Left lung (tissue), 10 donors: ENCODE data around the gene ZNF329. TPM values are rescaled to one million over a fixed set of nuclear protein-coding genes. Genes with fewer than 3 reads are reported as not detected.

ENCODE experiments used
- ATAC-seq: fragments of 200-7000 bp; cut with Tn5 transposase; one replicate; pipeline ENCODE4 v1.9.1; 2020; ENCODE audit warnings: moderate library complexity
- DNase-seq, 4 donors: peaks; one replicate each; pipeline ENCODE4 v3.0.0-alpha.2; 2013 to 2020
- H3K27ac ChIP-seq, 2 donors: fragments of 200-600 bp; sonication (generic) in 1 of 2; one replicate each; pipeline versions ENCODE4 v1.5.0 to v1.8.0; 2020 to 2021
- H3K27me3 ChIP-seq, 2 donors: fragments of 200-600 bp; sonication (generic) in 1 of 2; one replicate each; pipeline versions ENCODE4 v1.5.0 to v1.8.0; 2020 to 2021
- H3K36me3 ChIP-seq, 2 donors: fragments of 200-600 bp; sonication (generic) in 1 of 2; one replicate each; pipeline versions ENCODE4 v1.5.0 to v1.8.0; 2020 to 2021
- H3K4me1 ChIP-seq, 2 donors: fragments of 200-600 bp; one replicate each; pipeline ENCODE4 v1.8.0; 2021
- H3K4me3 ChIP-seq, 2 donors: fragments of 200-600 bp; sonication (generic) in 1 of 2; one replicate each; pipeline versions ENCODE4 v1.5.0 to v1.8.0; 2020 to 2021; ENCODE audit warnings: mild to moderate bottlenecking in 1 of 2
- H3K9me3 ChIP-seq, 2 donors: fragments of 200-600 bp; sonication (generic) in 1 of 2; one replicate each; pipeline versions ENCODE4 v1.5.0 to v1.8.0; 2020 to 2021
- intact Hi-C, 2 donors: fragments of 100-400 bp; cut with DNase I; formaldehyde crosslinking; loops; one replicate each; pipeline versions ENCODE4 v1.11.2 to v1.14.2; 2022
- polyA plus RNA-seq, 6 donors: library from polyadenylated mRNA; unstranded; fragments of 120-200 nt; gene quantifications; one replicate each; pipeline ENCODE4 v1.2.1, GENCODE V29; 2013; ENCODE audit not compliant: insufficient read length in 6 of 6
- total RNA-seq, 2 donors: library from RNA; stranded (reverse); fragmentation: NEBNext Ultra II Directional; extraction: Animal tissue kit (Norgen Biotek cat#: 25700); gene quantifications; one replicate each; pipeline ENCODE4 v1.2.1, GENCODE V29; 2021
- TF ChIP-seq, protein P1 (sequence below), 2 donors: fragments of 200-600 bp; sonication (generic) in 1 of 2; IDR thresholded peaks; one replicate each; pipeline versions ENCODE4 v1.5.0 to v1.8.0; 2021; ENCODE audit warnings: antibody characterized with exemption in 2 of 2
- donor health status: DM: no; HTN: yes; CAD: no.
- donor health status: DM: no; HTN: no; CAD: no.

Gene ZNF329
- total and polyA plus RNA-seq, 8 donors = 7.9 to 22.9 (median 20.6) TPM

DNA sequence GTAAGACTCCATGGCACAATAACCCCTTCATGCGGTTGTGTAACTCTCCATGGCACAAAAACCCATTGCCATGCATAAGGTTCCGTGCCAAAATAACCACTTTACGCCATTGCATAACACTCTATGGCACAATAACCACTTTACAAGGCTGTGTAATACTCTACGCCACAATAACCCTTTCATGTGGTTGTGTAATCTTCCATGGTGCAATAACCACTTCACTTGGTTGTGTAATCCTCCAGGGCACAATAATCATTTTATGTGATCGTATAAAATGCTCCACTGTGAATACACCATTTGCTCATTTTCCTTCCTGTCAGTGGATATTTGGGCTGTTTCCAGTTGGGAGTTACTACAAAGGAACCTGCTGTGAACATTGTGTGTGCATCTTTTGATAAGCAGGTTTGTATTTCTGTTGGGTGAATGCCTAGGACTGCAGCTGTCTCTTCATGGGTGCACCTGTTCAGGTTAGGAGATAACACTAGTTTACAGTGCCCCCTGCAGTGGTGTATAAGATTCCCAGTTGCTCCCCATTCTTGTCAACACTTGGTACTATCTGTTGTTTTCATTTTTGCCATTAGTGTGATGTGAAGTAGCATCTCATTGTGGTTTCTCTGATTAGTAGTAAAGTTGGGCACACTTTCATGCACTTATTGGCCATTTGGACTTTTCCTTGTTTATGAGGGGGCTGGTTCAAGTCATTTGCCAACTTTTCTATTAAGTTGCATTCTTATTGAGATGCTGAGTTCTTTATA is 31.4 kb downstream of the ZNF329 start:
- Histone ChIP-seq H3K36me3 (no peaks in the 10 kb centered on the region), H3K9me3 (peaks cover 0 to 100% of the 10 kb centered on the region in 2 donors), H3K27me3 (peaks cover 0 to 15% of the 10 kb centered on the region in 2 donors), H3K27ac (no peak overlapping the region), H3K4me3 (no peak overlapping the region), H3K4me1 (no peaks in the 10 kb centered on the region)
- DNase-seq = no peak
- TF ChIP-seq, protein P1, sequence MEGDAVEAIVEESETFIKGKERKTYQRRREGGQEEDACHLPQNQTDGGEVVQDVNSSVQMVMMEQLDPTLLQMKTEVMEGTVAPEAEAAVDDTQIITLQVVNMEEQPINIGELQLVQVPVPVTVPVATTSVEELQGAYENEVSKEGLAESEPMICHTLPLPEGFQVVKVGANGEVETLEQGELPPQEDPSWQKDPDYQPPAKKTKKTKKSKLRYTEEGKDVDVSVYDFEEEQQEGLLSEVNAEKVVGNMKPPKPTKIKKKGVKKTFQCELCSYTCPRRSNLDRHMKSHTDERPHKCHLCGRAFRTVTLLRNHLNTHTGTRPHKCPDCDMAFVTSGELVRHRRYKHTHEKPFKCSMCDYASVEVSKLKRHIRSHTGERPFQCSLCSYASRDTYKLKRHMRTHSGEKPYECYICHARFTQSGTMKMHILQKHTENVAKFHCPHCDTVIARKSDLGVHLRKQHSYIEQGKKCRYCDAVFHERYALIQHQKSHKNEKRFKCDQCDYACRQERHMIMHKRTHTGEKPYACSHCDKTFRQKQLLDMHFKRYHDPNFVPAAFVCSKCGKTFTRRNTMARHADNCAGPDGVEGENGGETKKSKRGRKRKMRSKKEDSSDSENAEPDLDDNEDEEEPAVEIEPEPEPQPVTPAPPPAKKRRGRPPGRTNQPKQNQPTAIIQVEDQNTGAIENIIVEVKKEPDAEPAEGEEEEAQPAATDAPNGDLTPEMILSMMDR (IDR thresholded peaks at IDR 0.05) = no peak
- intact Hi-C loops = no loop called here
- no peak for ATAC-seq

DNA sequence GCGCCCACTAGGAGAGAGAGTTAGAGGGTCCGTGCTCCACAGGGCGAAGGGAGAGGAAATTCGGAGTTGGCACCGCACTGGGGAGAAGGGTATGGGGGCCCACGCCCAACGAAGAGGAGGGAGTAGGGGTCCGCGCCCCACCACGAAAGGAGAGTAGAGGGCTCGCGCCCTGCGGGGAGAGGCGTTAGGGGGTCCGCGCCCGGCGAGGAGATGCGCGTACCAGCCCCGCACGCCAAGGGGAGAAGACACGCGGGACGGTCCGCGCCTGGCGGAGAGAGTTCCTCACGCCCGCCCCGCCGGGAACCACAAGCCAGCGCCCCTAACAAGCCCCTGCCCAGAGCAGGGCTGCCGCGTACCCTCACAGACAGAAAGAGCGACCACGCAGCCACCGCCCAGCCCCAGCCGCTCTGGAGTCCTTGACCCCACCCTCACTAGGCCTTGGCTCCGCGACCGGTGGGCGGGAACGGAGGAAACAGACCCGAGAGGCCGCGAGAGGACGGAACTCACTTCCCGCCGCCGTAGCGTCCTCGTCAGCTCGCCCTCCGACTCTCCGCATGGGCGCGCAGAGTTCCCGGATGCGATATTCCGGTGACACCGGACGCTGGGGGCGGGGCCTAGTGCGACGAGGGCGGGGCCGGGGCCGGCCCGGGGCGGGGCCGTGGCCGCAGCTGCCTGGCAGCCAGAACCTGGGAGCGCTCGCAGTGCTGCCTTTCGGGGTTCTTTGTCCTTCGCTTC is 32.6 kb downstream of the ZNF329 start:
- intact Hi-C loops = no loop called here

DNA sequence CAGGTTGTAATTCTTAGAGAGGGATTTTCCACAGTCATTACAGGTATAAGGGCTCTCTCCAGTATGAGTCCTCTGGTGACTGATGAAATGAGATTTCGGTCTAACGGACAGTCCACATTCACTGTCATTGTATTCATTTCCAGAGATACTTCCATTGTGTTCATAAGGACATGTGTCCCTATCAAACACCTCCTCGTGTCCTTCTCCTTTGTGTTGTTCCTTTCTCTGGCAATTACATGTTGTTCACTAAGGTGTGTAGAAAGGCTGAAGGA is 42.1 kb downstream of the ZNF329 start:
- ATAC-seq (no peak), DNase-seq (no peak)
- Histone ChIP-seq H3K9me3 (peaks cover 5 to 97% of the 10 kb centered on the region in 2 donors), H3K4me1 (no peaks in the 10 kb centered on the region), H3K4me3 (no peak overlapping the region), H3K27me3 (no peaks in the 10 kb centered on the region), H3K36me3 (no peaks in the 10 kb centered on the region), H3K27ac (no peak overlapping the region)
- intact Hi-C loops = no loop called here
- TF ChIP-seq, protein P1 (IDR thresholded peaks at IDR 0.05) = no peak

More for the DNA sequence above, 32.6 kb downstream of the ZNF329 start:
- Histone ChIP-seq H3K4me1 (no peaks in the 10 kb centered on the region), H3K9me3 (peaks cover 0 to 100% of the 10 kb centered on the region in 2 donors), H3K36me3 (no peaks in the 10 kb centered on the region), H3K27me3 (peaks cover 0 to 15% of the 10 kb centered on the region in 2 donors), H3K4me3 (no peak overlapping the region), H3K27ac (no peak overlapping the region)
- peak in 2 of 4 donors; percentile 46 to 74 for DNase-seq
- no peak for ATAC-seq
- TF ChIP-seq, protein P1 (IDR thresholded peaks at IDR 0.05) = no peak

DNA sequence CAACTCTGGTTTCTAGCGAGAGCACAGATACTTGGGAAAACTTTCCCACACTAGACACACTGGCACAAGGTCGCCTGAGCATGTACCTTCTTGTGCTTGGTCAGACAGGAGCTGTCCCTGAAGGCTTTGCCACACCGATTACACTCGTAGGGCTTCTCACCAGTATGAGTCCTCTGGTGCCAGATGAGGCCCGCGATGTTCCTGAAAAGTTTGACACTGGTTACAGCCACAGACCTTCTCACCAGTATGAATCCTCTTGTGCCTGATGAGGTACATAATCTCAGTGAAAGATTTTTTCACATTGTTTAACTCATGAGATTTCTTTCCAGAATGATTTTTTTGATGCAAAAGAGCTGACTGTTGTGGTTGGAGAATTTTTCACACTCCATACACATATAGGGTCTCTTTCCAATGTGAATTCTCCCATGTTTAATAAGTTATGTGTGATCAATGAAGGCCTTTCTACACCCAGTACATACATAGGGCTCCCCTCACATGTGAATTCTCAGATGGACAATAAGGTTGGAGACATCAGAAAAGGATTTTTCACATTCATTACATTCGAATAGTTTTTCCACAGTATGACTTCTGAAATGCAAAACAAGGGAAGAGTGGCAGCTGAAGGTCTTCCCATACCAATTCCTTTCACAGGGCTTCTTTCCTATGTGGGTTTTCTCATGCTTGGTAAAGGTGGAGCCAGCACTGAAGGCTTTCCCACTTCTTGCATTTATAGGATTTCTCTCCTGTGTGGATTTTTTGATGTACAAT is 42.6 kb downstream of the ZNF329 start:
- Histone ChIP-seq H3K27me3 (no peaks in the 10 kb centered on the region), H3K27ac (no peak overlapping the region), H3K4me1 (no peaks in the 10 kb centered on the region), H3K4me3 (no peak overlapping the region), H3K36me3 (no peaks in the 10 kb centered on the region), H3K9me3 (peaks cover 5 to 97% of the 10 kb centered on the region in 2 donors)
- TF ChIP-seq, protein P1 (IDR thresholded peaks at IDR 0.05) = no peak
- DNase-seq (no peak), ATAC-seq (no peak)
- intact Hi-C loops = no loop called here

DNA sequence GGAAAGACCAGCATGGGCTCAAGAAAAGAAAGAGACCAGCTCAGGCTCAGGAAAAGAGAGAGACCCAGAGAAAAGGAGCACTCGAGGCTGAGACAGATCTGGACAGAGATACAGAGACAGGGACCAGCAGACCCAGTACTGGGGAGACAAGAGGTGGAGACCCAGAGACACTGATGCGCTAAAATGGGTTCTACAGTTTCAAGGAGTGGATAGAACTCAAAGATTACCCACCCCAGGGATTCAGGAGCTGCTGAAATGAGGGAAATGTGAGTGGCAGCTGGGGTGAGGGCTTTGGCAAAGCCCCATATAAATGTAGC is 51.9 kb downstream of the ZNF329 start:
- DNase-seq (peak in 1 of 4 donors; percentile 34), ATAC-seq (peak; percentile 17)
- H3K4me1 ChIP-seq = peaks cover 3 to 8% of the 10 kb centered on the region in 2 donors
- peaks cover 0 to 73% of the 10 kb centered on the region in 2 donors for H3K9me3 ChIP-seq
- intact Hi-C loops = no loop called here
- no peaks in the 10 kb centered on the region for H3K27me3 ChIP-seq
- H3K4me3 ChIP-seq = peak overlapping the region; percentile 65 to 95
- H3K27ac ChIP-seq = peak overlapping the region; percentile 95 to 98
- TF ChIP-seq, protein P1 (IDR thresholded peaks at IDR 0.05) = no peak
- peaks cover 0 to 3% of the 10 kb centered on the region in 2 donors for H3K36me3 ChIP-seq
